Spleen (tissue), 11 donors: Measurements from ENCODE around the gene CACNA1A. TPM values are rescaled to one million over a fixed set of nuclear protein-coding genes. Genes with fewer than 3 reads are reported as not detected.

Source experiments
- DNase-seq: peaks from one replicate; pipeline ENCODE4 v3.0.0-alpha.2; 2020
- H3K27ac ChIP-seq, 8 donors: fragments of 200-600 bp; sonication (generic) in 7 of 8; 1 replicate in 4 of 8; 2 replicates in 4 of 8; pipeline versions ENCODE4 v1.5.0 to v1.8.0; 2016 to 2021; ENCODE audit warnings: inconsistent platforms in 4 of 8, mild to moderate bottlenecking in 4 of 8, moderate library complexity in 1 of 8
- H3K27me3 ChIP-seq, 7 donors: fragments of 200-600 bp; sonication (generic) in 6 of 7; replicated peaks in 1 of 7; 1 replicate in 4 of 7; 2 replicates in 3 of 7; pipeline versions ENCODE4 v1.5.0 to v1.8.0; 2016 to 2021; ENCODE audit warnings: inconsistent platforms in 3 of 7, mild to moderate bottlenecking in 1 of 7
- H3K36me3 ChIP-seq, 6 donors: fragments of 200-600 bp; sonication (generic) in 5 of 6; 1 replicate in 4 of 6; 2 replicates in 2 of 6; pipeline versions ENCODE4 v1.5.0 to v1.8.0; 2016 to 2021; ENCODE audit warnings: inconsistent platforms in 2 of 6
- H3K4me1 ChIP-seq, 6 donors: fragments of 200-600 bp; sonication (generic) in 5 of 6; 1 replicate in 3 of 6; 2 replicates in 3 of 6; pipeline versions ENCODE4 v1.5.0 to v1.8.0; 2016 to 2021; ENCODE audit warnings: inconsistent platforms in 3 of 6
- H3K4me3 ChIP-seq, 8 donors: fragments of 200-600 bp; sonication (generic) in 7 of 8; 1 replicate in 4 of 8; 2 replicates in 4 of 8; pipeline versions ENCODE4 v1.5.0 to v1.8.0; 2016 to 2021; ENCODE audit warnings: inconsistent platforms in 4 of 8, mild to moderate bottlenecking in 4 of 8, moderate library complexity in 2 of 8
- H3K9me3 ChIP-seq, 8 donors: fragments of 200-600 bp; sonication (generic) in 7 of 8; 1 replicate in 4 of 8; 2 replicates in 4 of 8; pipeline versions ENCODE4 v1.5.0 to v1.8.0; 2016 to 2021; ENCODE audit warnings: inconsistent platforms in 4 of 8
- POLR2A ChIP-seq, 3 donors: fragments of 450-650 bp; IDR thresholded peaks; one replicate each; pipeline ENCODE4 v1.5.1; 2017; ENCODE audit warnings: antibody characterized with exemption in 3 of 3, mild to moderate bottlenecking in 1 of 3
- POLR2AphosphoS5 ChIP-seq, 3 donors: sonication (generic); formaldehyde crosslinking; IDR thresholded peaks; one replicate each; pipeline ENCODE4 v1.5.1; 2017; ENCODE audit warnings: antibody characterized with exemption in 3 of 3
- WGBS, 5 donors: extraction: QIAGEN DNeasy Blood & Tissue Kit in 3 of 5; methylation state at CpG; one replicate each; pipeline versions ENCODE4 v1.1.5 to v1.1.7; 2013 to 2018; 5-methylcytosine and 5-hydroxymethylcytosine counted together
- intact Hi-C: fragments of 100-400 bp; cut with DNase I; formaldehyde crosslinking; loops from one replicate; pipeline ENCODE4 v1.15.0; 2023; ENCODE audit warnings: low total_unique reads
- polyA plus RNA-seq, 3 donors: library from polyadenylated mRNA; stranded (reverse); fragments of 200-250 nt; gene quantifications; one replicate each; pipeline ENCODE4 v1.2.1, GENCODE V29; 2013
- total RNA-seq, 7 donors: library from RNA; depleted of rRNA in 3 of 7; stranded (reverse); fragments of >200 nt in 3 of 7; fragmentation: NEBNext Ultra II Directional in 4 of 7; extraction: Animal tissue kit (Norgen Biotek cat#: 25700) in 4 of 7; gene quantifications; one replicate each; pipeline versions ENCODE4 v1.1.0 to v1.2.1, GENCODE V29; 2016 to 2021
- TF ChIP-seq, protein P1 (sequence below), 11 experiments: fragments of 200-600 bp in 7 of 11; fragments of 450-650 bp in 4 of 11; sonication (generic) in 4 of 11; IDR thresholded peaks in 8 of 11; conservative IDR thresholded peaks in 3 of 11; 1 replicate in 7 of 11; 2 replicates in 4 of 11; pipeline versions ENCODE4 v1.4.0 to v1.8.0; 2016 to 2021; ENCODE audit warnings: antibody characterized with exemption in 11 of 11, inconsistent platforms in 4 of 11, mild to moderate bottlenecking in 1 of 11
- donor health status: healthy with polysubstance abuse.
- donor health status: DM: no; HTN: no; CAD: no; lungs with moderate emphysema.
- donor health status: DM: no; HTN: no; CAD: no.
- donor health status: Bipolar disorder and iron deficiency.
- donor health status: healthy.
- donor health status: DM: no; HTN: no; CAD: no.
- donor health status: DM: yes; HTN: yes; CAD: no.

Gene CACNA1A
- total and polyA plus RNA-seq, 10 donors: 0.39 to 1.9 (median 0.75) TPM

DNA sequence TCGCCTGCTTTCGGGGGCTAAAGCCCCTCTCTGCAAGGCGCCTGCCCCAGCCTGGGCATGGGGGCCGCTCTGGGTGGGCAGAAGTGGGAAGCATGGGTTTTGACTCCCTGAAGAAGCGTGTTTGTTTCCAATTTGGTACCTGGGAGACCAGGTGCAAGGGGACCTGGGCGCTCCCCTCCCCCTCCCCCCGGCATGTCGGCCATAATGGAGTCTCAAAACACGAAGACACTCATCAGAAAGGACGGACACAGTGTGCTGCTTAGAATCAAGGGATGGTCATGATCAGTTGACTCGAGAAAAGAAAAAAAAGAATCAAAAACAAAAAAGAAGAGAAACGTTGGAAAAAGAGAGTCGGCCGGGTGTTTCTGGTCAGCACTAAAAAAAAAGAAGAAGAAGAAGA is 279.3 kb downstream of the CACNA1A start:
- TF ChIP-seq POLR2A (IDR thresholded peaks at IDR 0.05): no peak
- TF ChIP-seq, protein P1, sequence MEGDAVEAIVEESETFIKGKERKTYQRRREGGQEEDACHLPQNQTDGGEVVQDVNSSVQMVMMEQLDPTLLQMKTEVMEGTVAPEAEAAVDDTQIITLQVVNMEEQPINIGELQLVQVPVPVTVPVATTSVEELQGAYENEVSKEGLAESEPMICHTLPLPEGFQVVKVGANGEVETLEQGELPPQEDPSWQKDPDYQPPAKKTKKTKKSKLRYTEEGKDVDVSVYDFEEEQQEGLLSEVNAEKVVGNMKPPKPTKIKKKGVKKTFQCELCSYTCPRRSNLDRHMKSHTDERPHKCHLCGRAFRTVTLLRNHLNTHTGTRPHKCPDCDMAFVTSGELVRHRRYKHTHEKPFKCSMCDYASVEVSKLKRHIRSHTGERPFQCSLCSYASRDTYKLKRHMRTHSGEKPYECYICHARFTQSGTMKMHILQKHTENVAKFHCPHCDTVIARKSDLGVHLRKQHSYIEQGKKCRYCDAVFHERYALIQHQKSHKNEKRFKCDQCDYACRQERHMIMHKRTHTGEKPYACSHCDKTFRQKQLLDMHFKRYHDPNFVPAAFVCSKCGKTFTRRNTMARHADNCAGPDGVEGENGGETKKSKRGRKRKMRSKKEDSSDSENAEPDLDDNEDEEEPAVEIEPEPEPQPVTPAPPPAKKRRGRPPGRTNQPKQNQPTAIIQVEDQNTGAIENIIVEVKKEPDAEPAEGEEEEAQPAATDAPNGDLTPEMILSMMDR (IDR thresholded peaks at IDR 0.05 in 8 of 11, conservative IDR thresholded peaks at IDR 0.05 in 3 of 11): no peak
- no peak for TF ChIP-seq POLR2AphosphoS5 (IDR thresholded peaks at IDR 0.05)
- DNase-seq: no peak
- Histone ChIP-seq H3K4me3 (no peak overlapping the region), H3K4me1 (no peaks in the 10 kb centered on the region), H3K27me3 (peaks cover 0 to 37% (median 17%) of the 10 kb centered on the region in 7 donors), H3K27ac (no peak overlapping the region), H3K9me3 (no peaks in the 10 kb centered on the region), H3K36me3 (no peaks in the 10 kb centered on the region)
- intact Hi-C loops: no loop called here
- WGBS, 5 donors: 74 to 81% (median 79%) methylated on average over 14 of the region's 14 CpGs

DNA sequence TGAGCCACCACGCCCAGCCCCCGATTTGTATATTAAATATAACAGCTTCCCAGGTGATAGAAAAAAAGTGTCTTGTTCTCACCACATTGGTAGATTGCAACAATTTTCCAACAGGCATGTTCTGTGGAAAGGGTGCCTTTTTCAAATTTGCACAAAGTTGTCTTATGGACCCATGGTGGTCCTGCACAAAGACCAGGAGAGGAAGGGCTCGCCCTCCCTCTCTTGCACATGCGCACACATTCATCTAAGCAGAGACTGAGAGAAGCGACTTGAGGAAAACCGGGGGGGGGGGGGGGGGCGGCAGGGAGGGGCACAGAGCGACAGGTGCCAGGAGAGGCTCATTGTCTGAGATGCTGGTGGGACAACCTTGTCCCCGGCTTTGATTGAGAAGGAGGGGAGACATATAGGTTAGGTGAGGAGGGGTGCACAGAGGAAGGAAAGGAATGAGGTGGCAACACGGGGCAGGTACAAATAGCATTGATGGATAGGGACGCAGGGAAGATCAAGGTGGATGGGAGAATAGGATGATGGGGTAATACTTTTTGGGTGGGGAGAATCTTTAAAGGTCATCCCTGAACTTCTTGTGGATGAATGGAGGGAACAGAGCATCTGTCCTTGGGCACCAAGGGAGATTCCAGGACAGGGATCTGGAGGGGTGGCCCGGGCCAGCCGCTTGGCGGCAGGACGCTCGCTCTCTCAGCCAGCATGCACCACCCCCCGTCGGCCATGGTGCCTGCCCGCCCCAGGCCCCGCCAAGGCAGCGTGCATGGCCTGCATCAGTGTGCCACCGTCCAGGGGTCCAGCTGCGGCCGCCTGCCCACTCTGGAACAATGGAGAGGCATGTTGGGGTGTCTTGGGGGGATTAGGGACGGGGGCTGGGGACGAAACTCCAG is 280.1 kb downstream of the CACNA1A start:
- no peak for DNase-seq
- no peak overlapping the region for H3K27ac ChIP-seq
- H3K36me3 ChIP-seq: no peaks in the 10 kb centered on the region
- no peak overlapping the region for H3K4me3 ChIP-seq
- no peaks in the 10 kb centered on the region for H3K9me3 ChIP-seq
- H3K4me1 ChIP-seq: no peaks in the 10 kb centered on the region
- intact Hi-C loops: no loop called here
- 81 to 90% (median 83%) methylated on average over 16 to 26 of the region's 26 CpGs for WGBS, 5 donors
- TF ChIP-seq POLR2A (IDR thresholded peaks at IDR 0.05) (no peak), POLR2AphosphoS5 (IDR thresholded peaks at IDR 0.05) (no peak)
- TF ChIP-seq, protein P1 (IDR thresholded peaks at IDR 0.05 in 8 of 11, conservative IDR thresholded peaks at IDR 0.05 in 3 of 11): no peak
- H3K27me3 ChIP-seq: peaks cover 0 to 31% (median 17%) of the 10 kb centered on the region in 7 donors

DNA sequence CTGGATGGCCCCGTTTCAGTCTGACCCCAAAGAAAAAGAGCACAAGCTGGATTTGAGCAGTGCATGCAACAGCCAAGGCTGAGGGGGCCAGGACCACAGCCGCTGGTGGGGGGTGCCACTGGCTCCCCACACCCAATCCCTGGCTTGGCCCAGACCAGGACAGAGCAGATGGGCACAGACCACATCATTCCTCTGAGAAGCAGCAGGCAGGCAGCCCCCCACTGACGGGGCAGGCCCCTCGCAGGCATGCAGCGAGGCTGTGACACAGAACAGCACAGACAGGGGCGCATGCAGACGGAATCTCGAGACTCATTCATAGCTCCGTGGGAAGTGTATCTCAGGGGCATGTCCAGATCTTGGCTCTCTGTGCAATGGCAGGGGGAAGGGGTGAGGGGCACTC is 281.2 kb downstream of the CACNA1A start:
- H3K36me3 ChIP-seq: no peaks in the 10 kb centered on the region
- peaks cover 0 to 29% (median 17%) of the 10 kb centered on the region in 7 donors for H3K27me3 ChIP-seq
- peaks cover 0 to 6% (median 0%) of the 10 kb centered on the region in 8 donors for H3K9me3 ChIP-seq
- H3K4me1 ChIP-seq: no peaks in the 10 kb centered on the region
- H3K27ac ChIP-seq: no peak overlapping the region
- no peak overlapping the region for H3K4me3 ChIP-seq
- 75 to 82% (median 77%) methylated on average over 8 to 9 of the region's 9 CpGs for WGBS, 5 donors
- TF ChIP-seq POLR2AphosphoS5 (IDR thresholded peaks at IDR 0.05) (no peak), POLR2A (IDR thresholded peaks at IDR 0.05) (no peak)
- TF ChIP-seq, protein P1 (IDR thresholded peaks at IDR 0.05 in 8 of 11, conservative IDR thresholded peaks at IDR 0.05 in 3 of 11): no peak
- no peak for DNase-seq
- intact Hi-C loops: no loop called here

DNA sequence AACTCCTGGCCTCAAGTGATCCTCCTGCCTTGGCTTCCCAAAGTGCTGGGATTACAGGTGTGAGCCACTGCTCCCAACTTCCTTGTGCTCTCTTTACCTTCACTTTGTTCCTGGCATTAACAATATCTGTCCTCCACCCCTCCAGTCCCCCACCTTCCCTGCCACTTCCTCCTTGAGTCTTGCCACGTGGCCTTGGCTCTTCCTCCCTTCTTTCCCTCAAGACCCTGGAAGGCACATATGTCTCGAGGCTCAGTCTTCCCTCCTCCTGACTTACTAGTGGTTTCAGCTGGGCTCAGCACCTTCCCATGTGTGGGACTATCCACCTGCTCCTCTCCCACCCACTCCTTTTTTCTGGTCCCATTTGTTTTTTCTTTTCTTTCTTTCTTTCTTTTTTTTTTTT is 285.4 kb downstream of the CACNA1A start:
- H3K27ac ChIP-seq: no peak overlapping the region
- H3K27me3 ChIP-seq: peaks cover 0 to 15% (median 8%) of the 10 kb centered on the region in 7 donors
- peaks cover 0 to 5% (median 3%) of the 10 kb centered on the region in 6 donors for H3K4me1 ChIP-seq
- DNase-seq: no peak
- WGBS, 5 donors: 9 to 31% (median 20%) methylated on average over 2 of the region's 2 CpGs
- TF ChIP-seq POLR2AphosphoS5 (IDR thresholded peaks at IDR 0.05) (no peak), POLR2A (IDR thresholded peaks at IDR 0.05) (no peak)
- TF ChIP-seq, protein P1 (IDR thresholded peaks at IDR 0.05 in 8 of 11, conservative IDR thresholded peaks at IDR 0.05 in 3 of 11): no peak
- intact Hi-C loops: no loop called here
- no peak overlapping the region for H3K4me3 ChIP-seq
- peaks cover 0 to 7% (median 0%) of the 10 kb centered on the region in 8 donors for H3K9me3 ChIP-seq
- H3K36me3 ChIP-seq: no peaks in the 10 kb centered on the region
